Measurements from ENCODE around the gene TMEM81. TPM values are rescaled to one million over a fixed set of nuclear protein-coding genes. Genes with fewer than 3 reads are reported as not detected.

The TMEM81 gene
- total RNA-seq (1.8 and 2.3 TPM in 2 replicates), polyA plus RNA-seq (1.9 and 2.1 TPM in 2 replicates), polyA minus RNA-seq (ENCODE audit: low replicate concordance) (0.39 and 3.3 TPM in 2 replicates)
- polyA plus RNA-seq (2012) = 0.99 and 1.7 TPM in 2 replicates

- no peaks in the 10 kb centered on the region for H3K4me1 ChIP-seq (ENCODE audit: control insufficient read depth, extremely low read depth, insufficient read depth, low read length)
- TF ChIP-seq CTCF (conservative IDR thresholded peaks at IDR 0.05 in 1 of 2, IDR thresholded peaks at IDR 0.05 in 1 of 2; ENCODE audit: low read depth in 1 of 2, low read length in 2 of 2) (no peak), EZH2 (IDR thresholded peaks at IDR 0.05; ENCODE audit: low read length, missing control alignments) (no peak)
- no peaks in the 10 kb centered on the region for H3K27me3 ChIP-seq (ENCODE audit: control insufficient read depth, insufficient read depth, low read length)
- no peak for DNase-seq (ENCODE audit: low read depth in 2 of 2)
- no peak within 1 kb of the TSS for H2AFZ ChIP-seq (ENCODE audit: low read length)
- no peaks in the 10 kb centered on the region for H3K36me3 ChIP-seq (ENCODE audit: control insufficient read depth, insufficient read depth, low read length)
- no peak within 1 kb of the TSS for H3K9ac ChIP-seq (ENCODE audit: insufficient read depth, low read length)
- no peak within 1 kb of the TSS for H3K4me3 ChIP-seq (replicated peaks in 1 of 4; ENCODE audit: control extremely low read depth in 1 of 4, insufficient read depth in 1 of 4, low read depth in 3 of 4, low read length in 4 of 4)
- no peak within 1 kb of the TSS for H3K27ac ChIP-seq (ENCODE audit: insufficient read depth, low read length)
- H3K9me3 ChIP-seq (ENCODE audit: control insufficient read depth, insufficient read depth, low read depth, low read length) = no peaks in the 10 kb centered on the region
- H3K79me2 ChIP-seq (ENCODE audit: control insufficient read depth, insufficient read depth, low read length) = no peaks in the 10 kb centered on the region
- H4K20me1 ChIP-seq (ENCODE audit: control insufficient read depth, extremely low read depth, insufficient read depth, low read length) = no peaks in the 10 kb centered on the region
- H3K4me2 ChIP-seq (ENCODE audit: extremely low read depth, insufficient read depth, low read length) = no peak within 1 kb of the TSS
Observed at GRCh38 chr1:205084360-205084759, at the start of gene TMEM81. Gene TMEM81 (minus strand): TSS chr1:205084460. CDS start chr1:205084320, 140 bp downstream.

GRCh38 chr1:205133287-205133686 is 49.0 kb upstream of the TMEM81 start:
- no peak overlapping the region for H3K27ac ChIP-seq (ENCODE audit: insufficient read depth, low read length)
- no peak for TF ChIP-seq EZH2 (IDR thresholded peaks at IDR 0.05; ENCODE audit: low read length, missing control alignments)
- TF ChIP-seq CTCF (conservative IDR thresholded peaks at IDR 0.05 in 1 of 2, IDR thresholded peaks at IDR 0.05 in 1 of 2; ENCODE audit: low read depth in 1 of 2, low read length in 2 of 2) = no peak
- H3K36me3 ChIP-seq (ENCODE audit: control insufficient read depth, insufficient read depth, low read length) = no peaks in the 10 kb centered on the region

GRCh38 chr1:205129447-205130029 is 45.3 kb upstream of the TMEM81 start:
- TF ChIP-seq CTCF (conservative IDR thresholded peaks at IDR 0.05 in 1 of 2, IDR thresholded peaks at IDR 0.05 in 1 of 2; ENCODE audit: low read depth in 1 of 2, low read length in 2 of 2) (no peak), EZH2 (IDR thresholded peaks at IDR 0.05; ENCODE audit: low read length, missing control alignments) (no peak)
- no peaks in the 10 kb centered on the region for H3K9me3 ChIP-seq (ENCODE audit: control insufficient read depth, insufficient read depth, low read depth, low read length)
- no peak overlapping the region for H3K4me2 ChIP-seq (ENCODE audit: extremely low read depth, insufficient read depth, low read length)
- H3K36me3 ChIP-seq (ENCODE audit: control insufficient read depth, insufficient read depth, low read length) = no peaks in the 10 kb centered on the region
- DNase-seq (ENCODE audit: low read depth in 2 of 2) = no peak
- H3K27me3 ChIP-seq (ENCODE audit: control insufficient read depth, insufficient read depth, low read length) = no peaks in the 10 kb centered on the region
- no peak overlapping the region for H2AFZ ChIP-seq (ENCODE audit: low read length)
- H4K20me1 ChIP-seq (ENCODE audit: control insufficient read depth, extremely low read depth, insufficient read depth, low read length) = no peaks in the 10 kb centered on the region
- H3K27ac ChIP-seq (ENCODE audit: insufficient read depth, low read length) = no peak overlapping the region
- no peaks in the 10 kb centered on the region for H3K4me1 ChIP-seq (ENCODE audit: control insufficient read depth, extremely low read depth, insufficient read depth, low read length)
- H3K4me3 ChIP-seq (replicated peaks in 1 of 4; ENCODE audit: control extremely low read depth in 1 of 4, insufficient read depth in 1 of 4, low read depth in 3 of 4, low read length in 4 of 4) = no peak overlapping the region
- no peak overlapping the region for H3K9ac ChIP-seq (ENCODE audit: insufficient read depth, low read length)
- no peaks in the 10 kb centered on the region for H3K79me2 ChIP-seq (ENCODE audit: control insufficient read depth, insufficient read depth, low read length)

More at GRCh38 chr1:205133287-205133686, 49.0 kb upstream of the TMEM81 start:
- H3K9ac ChIP-seq (ENCODE audit: insufficient read depth, low read length) = no peak overlapping the region
- H3K9me3 ChIP-seq (ENCODE audit: control insufficient read depth, insufficient read depth, low read depth, low read length) = no peaks in the 10 kb centered on the region
- no peak overlapping the region for H3K4me3 ChIP-seq (replicated peaks in 1 of 4; ENCODE audit: control extremely low read depth in 1 of 4, insufficient read depth in 1 of 4, low read depth in 3 of 4, low read length in 4 of 4)
- no peak overlapping the region for H3K4me2 ChIP-seq (ENCODE audit: extremely low read depth, insufficient read depth, low read length)
- no peaks in the 10 kb centered on the region for H3K27me3 ChIP-seq (ENCODE audit: control insufficient read depth, insufficient read depth, low read length)
- no peak overlapping the region for H2AFZ ChIP-seq (ENCODE audit: low read length)
- DNase-seq (ENCODE audit: low read depth in 2 of 2) = no peak
- H3K4me1 ChIP-seq (ENCODE audit: control insufficient read depth, extremely low read depth, insufficient read depth, low read length) = no peaks in the 10 kb centered on the region
- H3K79me2 ChIP-seq (ENCODE audit: control insufficient read depth, insufficient read depth, low read length) = no peaks in the 10 kb centered on the region
- H4K20me1 ChIP-seq (ENCODE audit: control insufficient read depth, extremely low read depth, insufficient read depth, low read length) = no peaks in the 10 kb centered on the region

Measured in fibroblast of lung (primary cell).